Stimulated activated effector memory CD8-positive, alpha-beta T cell treated with anti-CD3 and anti-CD28 coated beads, Interleukin-12 subunit alpha, Interleukin-12 subunit beta, amount 100 ng/mL, for 72 hours (primary cell): ENCODE results near the gene ZNF605.
"Not testable (repeated sequence)": the region's sequence is repeated elsewhere in the genome, so short reads cannot be mapped to it uniquely, and the experiment has no call there.

Source experiments
- ATAC-seq: fragments of 150-1000 bp; cut with Tn5 transposase; 2 replicates; pipeline ENCODE4 v1.10.0; 2021
- DNase-seq, 2 donors: peaks; one replicate each; pipeline ENCODE4 v3.0.0; 2021 to 2022; ENCODE audit warnings: low spot score in 2 of 2
- H3K27ac Mint-ChIP-seq: one replicate; pipeline ENCODE4 v1.8.0; 2022; ENCODE audit warnings: mild to moderate bottlenecking, mixed read lengths
- H3K36me3 Mint-ChIP-seq: one replicate; pipeline ENCODE4 v1.8.0; 2022; ENCODE audit warnings: mild to moderate bottlenecking, mixed read lengths
- H3K4me1 Mint-ChIP-seq: one replicate; pipeline ENCODE4 v1.8.0; 2022; ENCODE audit warnings: mixed read lengths
- H3K4me3 Mint-ChIP-seq: one replicate; pipeline ENCODE4 v1.8.0; 2022; ENCODE audit warnings: mild to moderate bottlenecking, mixed read lengths
- H3K9me3 Mint-ChIP-seq: one replicate; pipeline ENCODE4 v1.8.0; 2022; ENCODE audit warnings: mixed read lengths

The ZNF605 gene

DNA sequence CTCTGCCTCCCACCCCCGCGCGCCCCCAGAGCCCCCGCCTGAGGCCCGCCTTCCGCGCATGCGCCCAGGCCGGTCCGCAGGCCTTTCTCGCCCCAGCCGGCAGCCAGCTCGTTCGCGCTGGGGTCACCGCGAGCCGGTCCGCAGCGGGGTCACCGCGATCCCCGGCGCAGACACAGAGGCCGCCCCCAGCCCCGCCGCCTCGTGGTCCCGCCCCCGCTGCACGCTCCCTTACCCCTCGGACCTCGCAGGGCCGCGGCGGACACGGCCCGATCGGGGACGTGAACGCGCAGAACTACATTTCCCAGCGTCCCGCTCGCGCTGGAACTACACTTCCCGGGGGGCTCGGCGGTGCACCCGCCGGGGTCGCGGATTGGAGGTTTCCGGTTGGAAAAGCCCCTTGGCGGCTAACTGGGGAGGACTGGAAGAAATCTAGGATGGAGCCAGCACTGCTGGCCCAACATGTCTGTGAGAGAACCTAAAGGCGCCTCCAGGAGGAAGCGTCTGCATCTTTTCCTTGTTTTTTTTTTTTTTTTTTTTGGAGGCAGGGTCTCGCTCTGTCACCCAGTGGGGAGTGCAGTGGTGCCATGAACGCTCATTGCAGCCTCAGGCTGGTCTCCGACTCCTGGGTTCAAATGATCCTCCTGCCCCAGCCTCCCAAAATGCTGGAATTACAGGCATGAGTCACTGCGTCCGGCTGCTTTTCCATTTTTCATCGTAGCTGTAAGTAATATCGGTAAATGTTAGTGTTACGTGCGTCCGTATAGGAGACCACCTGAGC is at the start of gene ZNF605:
ZNF605 (minus strand) TSS at position 296 of the 778 bp plus-strand sequence. CDS start 10,671 bp downstream, outside the sequence.
- H3K4me3 Mint-ChIP-seq = peak within 1 kb of the TSS; percentile 96
- ATAC-seq = peak; percentile 92
- peaks cover 36% of the 10 kb centered on the region for H3K4me1 Mint-ChIP-seq
- H3K36me3 Mint-ChIP-seq = peaks cover 25% of the 10 kb centered on the region
- peak within 1 kb of the TSS; percentile 97 for H3K27ac Mint-ChIP-seq
- H3K9me3 Mint-ChIP-seq = peaks cover 4% of the 10 kb centered on the region
- peak; percentile 74 to 93 for DNase-seq

DNA sequence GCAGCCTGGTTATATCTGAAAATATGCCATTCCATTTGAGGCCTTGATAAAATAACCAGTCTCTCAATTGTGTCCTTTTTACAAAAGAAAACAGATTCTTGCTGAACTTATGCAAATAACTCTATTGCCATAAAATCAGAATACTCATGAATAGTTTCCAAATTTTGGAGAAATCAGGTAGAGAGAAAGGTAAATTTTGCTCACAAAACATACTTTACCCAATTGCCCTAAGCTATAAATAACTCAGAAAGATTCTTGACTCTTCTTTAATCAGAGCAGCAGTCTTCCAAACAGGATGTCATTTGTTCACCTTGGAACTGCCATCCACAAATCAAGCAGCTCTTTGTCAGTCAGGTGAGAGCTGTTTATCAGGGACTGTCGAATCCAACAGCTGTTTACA is 42.6 kb upstream of the ZNF605 start:
- peaks cover 30% of the 10 kb centered on the region for H3K36me3 Mint-ChIP-seq
- ATAC-seq = no peak

DNA sequence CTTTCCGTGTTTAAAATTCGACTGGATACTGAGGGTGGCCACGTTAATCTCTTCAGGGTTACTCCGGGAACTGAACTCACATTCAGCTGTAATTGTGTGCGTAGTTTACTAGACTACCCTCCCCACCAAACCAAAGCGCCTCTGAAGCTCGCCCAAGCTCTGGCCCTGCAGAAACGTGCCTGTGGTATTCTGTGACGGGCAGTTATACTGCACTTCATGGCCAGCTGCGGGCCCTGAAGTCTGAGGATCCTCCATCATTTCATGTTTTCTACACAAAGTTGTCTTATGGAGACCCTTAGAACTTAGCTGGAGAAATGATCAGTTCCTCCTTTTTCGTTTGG is 30.7 kb upstream of the ZNF605 start:
- Mint-ChIP-seq H3K4me3 (peak overlapping the region; percentile 75), H3K9me3 (peaks cover 4% of the 10 kb centered on the region), H3K4me1 (peaks cover 27% of the 10 kb centered on the region), H3K27ac (peak overlapping the region; percentile 96), H3K36me3 (peaks cover 54% of the 10 kb centered on the region)
- no peak for DNase-seq
- no peak for ATAC-seq

More for the DNA sequence above, 42.6 kb upstream of the ZNF605 start:
- peaks cover 28% of the 10 kb centered on the region for H3K4me1 Mint-ChIP-seq
- H3K9me3 Mint-ChIP-seq = peaks cover 32% of the 10 kb centered on the region
- no peak overlapping the region for H3K27ac Mint-ChIP-seq
- DNase-seq = no peak
- no peak overlapping the region for H3K4me3 Mint-ChIP-seq

DNA sequence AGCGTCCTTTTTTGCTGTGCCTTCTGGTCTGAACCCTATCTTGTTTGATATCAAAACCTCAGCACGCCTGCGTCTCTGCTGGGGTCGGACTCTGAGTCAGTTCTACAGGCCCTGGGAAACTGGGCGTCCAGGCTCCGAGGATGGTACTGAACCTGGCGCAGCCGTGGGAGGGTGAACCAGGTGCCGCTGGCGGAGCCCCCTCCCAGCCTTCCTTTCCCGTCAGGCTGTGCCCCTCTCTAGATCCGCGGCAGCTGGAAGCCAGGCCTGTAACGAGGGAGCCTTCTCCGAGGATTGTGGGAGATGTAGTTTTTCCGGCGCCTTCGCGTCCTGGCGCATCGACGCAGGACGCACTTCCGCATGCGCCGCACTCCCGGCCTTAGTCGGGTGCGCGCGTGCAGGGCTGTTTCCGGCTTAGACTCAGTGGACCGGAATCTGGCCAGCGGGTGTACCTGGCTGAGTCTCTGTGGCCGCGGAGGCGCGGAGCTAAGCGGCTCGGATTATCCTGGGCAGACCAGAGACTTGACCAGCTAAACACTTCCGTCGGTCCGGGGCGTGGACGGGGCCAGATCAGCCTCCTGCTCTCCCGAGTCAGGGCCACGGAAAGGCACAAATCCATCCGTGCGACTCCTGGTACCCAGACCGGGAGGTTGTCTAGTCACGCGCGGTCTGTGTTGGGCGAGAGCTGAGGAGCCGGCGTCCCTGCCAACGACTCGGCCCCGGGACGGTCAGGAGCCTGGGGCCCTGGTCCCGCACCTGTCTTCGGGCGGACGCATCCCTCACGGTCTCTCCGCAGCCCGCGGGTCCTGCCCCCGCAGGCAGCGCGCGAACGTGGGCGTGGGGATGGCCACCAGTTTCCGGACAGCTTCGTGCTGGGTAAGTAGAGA is 30.1 kb upstream of the ZNF605 start, which contains the start of gene ZNF26:
ZNF26 (plus strand) TSS at position 367 of the 884 bp plus-strand sequence; CDS start at position 841, 474 bp downstream.
- DNase-seq = peak; percentile 68 to 87
- peaks cover 4% of the 10 kb centered on the region for H3K9me3 Mint-ChIP-seq
- H3K4me1 Mint-ChIP-seq = peaks cover 27% of the 10 kb centered on the region
- H3K36me3 Mint-ChIP-seq = peaks cover 52% of the 10 kb centered on the region
- peak within 1 kb of the TSS; percentile 96 for H3K27ac Mint-ChIP-seq
- H3K4me3 Mint-ChIP-seq = peak within 1 kb of the TSS; percentile 75
- peak; percentile 99 for ATAC-seq

DNA sequence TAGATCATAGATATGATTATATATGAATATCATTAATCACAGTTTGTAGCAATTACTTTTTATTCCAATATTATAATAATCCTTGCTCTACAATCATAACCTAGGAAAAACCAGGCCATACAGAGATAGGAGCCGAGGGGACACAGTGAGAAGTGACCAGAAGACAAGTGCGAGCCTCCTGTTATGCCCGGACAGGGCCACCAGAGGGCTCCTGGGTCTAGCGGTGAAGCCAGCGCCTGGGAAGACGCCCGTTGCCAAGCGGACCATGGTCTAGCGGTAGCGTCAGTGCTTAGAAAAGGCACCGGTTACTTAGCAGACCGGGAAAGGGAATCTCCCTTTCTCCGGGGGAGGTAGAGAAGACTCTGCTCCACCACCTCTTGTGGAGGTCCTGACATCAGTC is 20.8 kb upstream of the ZNF605 start:
- H3K4me1 Mint-ChIP-seq, H3K27ac Mint-ChIP-seq, ATAC-seq, H3K4me3 Mint-ChIP-seq, DNase-seq, H3K36me3 Mint-ChIP-seq: not testable (repeated sequence)
- H3K9me3 Mint-ChIP-seq = peaks cover 22% of the 10 kb centered on the region

DNA sequence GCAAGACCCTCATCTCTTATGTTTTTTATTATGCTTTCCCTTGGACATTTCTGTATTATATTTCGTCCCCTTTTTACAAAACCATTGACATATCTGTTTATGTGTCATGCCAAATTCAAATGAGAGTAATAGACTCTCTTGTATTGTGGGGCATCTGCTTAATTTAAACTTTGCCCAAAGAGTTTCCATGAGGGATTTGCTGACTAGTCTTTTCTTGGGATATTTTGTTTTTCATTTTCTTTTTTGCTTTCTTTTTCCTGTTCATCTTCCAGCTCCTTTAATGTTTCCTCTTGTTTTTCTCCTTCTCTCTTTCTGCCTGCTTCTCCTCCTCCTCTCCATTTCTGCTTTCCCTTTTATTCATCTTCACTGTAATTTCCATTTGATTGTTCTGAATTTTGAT is 16.3 kb upstream of the ZNF605 start:
- ATAC-seq (no peak), DNase-seq (no peak)
- Mint-ChIP-seq H3K4me1 (no peaks in the 10 kb centered on the region), H3K4me3 (no peak overlapping the region), H3K9me3 (peaks cover 18% of the 10 kb centered on the region), H3K27ac (no peak overlapping the region), H3K36me3 (no peaks in the 10 kb centered on the region)

DNA sequence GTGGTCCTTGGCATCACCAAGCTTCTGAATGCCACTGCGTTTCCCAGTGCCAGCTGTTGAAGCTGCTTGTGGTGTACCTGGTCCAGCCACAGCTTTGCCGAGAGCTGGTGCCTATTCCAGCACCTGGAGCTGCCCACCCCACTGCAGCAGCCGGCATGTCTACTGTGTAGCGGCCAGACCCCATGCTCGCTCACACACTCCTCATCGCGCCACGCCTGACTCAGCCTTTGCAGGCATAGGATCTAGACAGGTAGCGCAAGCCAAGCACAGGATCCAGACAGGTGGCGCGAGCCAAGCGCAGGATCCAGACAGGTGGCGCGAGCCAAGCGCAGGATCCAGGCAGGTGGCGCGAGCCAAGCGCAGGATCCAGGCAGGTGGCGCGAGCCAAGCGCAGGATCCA is 11.6 kb upstream of the ZNF605 start:
- no peak for DNase-seq
- peaks cover 5% of the 10 kb centered on the region for H3K36me3 Mint-ChIP-seq
- ATAC-seq = no peak
- H3K27ac Mint-ChIP-seq = no peak overlapping the region
- no peak overlapping the region for H3K4me3 Mint-ChIP-seq
- no peaks in the 10 kb centered on the region for H3K4me1 Mint-ChIP-seq
- peaks cover 5% of the 10 kb centered on the region for H3K9me3 Mint-ChIP-seq

DNA sequence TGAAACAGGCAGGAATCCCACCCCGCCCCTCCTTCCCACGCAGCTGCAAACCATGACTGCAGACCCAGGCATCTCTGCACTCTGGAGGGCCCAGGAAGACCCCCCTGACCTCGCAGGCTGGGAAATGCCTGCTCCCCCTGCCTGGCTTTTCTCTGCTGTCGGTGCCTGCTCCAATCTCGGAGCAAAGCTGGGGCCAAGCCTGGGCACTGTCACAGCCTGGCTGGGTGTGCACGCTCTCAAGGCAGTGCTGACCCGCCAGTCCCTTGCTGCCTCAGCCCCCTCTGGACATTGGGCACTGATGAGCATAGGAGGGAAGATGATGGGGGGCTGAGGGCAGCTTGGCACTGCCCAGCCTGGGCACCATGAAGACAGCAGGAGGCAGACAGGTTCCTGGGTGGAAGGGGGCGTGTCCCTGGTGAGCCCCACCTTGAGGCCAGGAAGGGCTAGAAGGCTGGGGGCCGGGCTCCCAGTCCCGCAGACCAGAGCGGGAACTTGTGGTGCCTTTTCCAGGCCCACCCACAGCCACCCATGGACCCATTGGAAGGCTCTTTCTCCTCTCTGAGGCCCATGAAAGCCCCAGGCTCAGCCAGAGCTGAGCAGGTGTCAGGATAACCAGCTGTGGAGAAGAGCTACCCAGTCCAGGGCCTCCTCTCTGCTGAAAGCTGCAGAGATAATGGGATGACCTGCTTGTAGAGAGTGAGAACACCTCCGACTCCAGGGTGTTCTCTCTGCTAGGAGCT is 10.7 kb upstream of the ZNF605 start:
- ATAC-seq (no peak), DNase-seq (no peak)
- no peak overlapping the region for H3K27ac Mint-ChIP-seq
- H3K4me1 Mint-ChIP-seq = no peaks in the 10 kb centered on the region
- H3K36me3 Mint-ChIP-seq = peaks cover 9% of the 10 kb centered on the region
- no peak overlapping the region for H3K4me3 Mint-ChIP-seq
- peaks cover 2% of the 10 kb centered on the region for H3K9me3 Mint-ChIP-seq

DNA sequence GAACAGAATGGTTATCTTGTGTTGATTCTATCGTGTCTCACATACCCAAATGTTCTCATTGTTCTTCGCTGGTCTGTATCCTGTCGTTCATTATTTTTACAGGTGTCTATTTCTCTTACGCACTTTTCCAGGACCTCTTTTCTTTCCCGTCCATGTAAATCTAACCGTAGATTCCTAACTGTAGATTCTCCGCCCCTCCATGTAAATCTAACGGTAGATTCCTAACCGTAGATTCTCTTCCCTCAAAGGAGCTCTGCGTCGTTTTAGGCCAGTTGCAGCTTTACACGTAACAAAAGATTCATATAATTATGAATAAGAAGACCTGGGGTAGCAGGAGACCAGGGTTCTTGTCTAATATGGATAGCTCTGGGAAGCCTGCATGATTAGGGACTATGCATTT is 9.7 kb upstream of the ZNF605 start:
- Mint-ChIP-seq H3K4me1 (no peaks in the 10 kb centered on the region), H3K9me3 (peaks cover 2% of the 10 kb centered on the region), H3K36me3 (peaks cover 9% of the 10 kb centered on the region), H3K4me3 (no peak overlapping the region), H3K27ac (no peak overlapping the region)
- ATAC-seq = no peak
- no peak for DNase-seq

DNA sequence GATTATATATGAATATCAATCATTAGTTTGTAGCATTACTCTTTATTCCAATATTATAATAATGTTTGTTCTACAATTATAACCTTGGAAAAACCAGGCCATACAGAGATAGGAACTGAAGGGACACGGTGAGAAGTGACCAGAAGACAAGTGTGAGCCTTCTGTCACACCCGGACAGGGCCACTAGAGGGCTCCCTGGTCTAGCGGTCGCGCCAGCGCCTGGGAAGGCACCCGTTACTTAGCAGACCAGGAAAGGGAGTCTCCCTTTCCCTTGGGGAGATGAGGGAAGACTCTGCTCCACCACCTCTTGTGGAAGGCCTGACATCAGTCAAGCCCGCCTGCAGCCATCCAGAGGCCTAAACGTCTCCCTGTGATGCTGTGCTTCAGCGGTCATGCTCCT is 7.8 kb upstream of the ZNF605 start:
- not testable (repeated sequence) for H3K4me3 Mint-ChIP-seq, H3K9me3 Mint-ChIP-seq, ATAC-seq, H3K27ac Mint-ChIP-seq, H3K4me1 Mint-ChIP-seq, DNase-seq, H3K36me3 Mint-ChIP-seq

DNA sequence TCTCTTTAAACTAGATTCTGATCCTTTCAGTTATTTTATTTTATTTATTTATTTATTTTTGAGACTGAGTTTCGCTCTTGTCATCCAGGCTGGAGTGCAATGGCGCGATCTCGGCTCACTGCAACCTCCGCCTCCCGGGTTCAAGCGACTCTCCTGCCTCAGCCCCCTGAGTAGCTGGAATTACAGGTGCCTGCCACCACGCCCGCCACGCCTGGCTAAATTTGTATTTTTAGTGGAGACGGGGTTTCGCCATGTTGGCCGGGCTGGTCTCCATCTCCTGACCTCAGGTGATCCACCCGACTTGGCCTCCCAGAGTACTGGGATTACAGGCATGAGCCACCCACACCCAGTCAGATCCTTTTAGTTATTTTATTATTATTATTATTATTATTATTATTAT is 5.7 kb upstream of the ZNF605 start:
- not testable (repeated sequence) for H3K4me1 Mint-ChIP-seq, H3K4me3 Mint-ChIP-seq, H3K27ac Mint-ChIP-seq, ATAC-seq, DNase-seq, H3K9me3 Mint-ChIP-seq
- H3K36me3 Mint-ChIP-seq = peaks cover 10% of the 10 kb centered on the region

DNA sequence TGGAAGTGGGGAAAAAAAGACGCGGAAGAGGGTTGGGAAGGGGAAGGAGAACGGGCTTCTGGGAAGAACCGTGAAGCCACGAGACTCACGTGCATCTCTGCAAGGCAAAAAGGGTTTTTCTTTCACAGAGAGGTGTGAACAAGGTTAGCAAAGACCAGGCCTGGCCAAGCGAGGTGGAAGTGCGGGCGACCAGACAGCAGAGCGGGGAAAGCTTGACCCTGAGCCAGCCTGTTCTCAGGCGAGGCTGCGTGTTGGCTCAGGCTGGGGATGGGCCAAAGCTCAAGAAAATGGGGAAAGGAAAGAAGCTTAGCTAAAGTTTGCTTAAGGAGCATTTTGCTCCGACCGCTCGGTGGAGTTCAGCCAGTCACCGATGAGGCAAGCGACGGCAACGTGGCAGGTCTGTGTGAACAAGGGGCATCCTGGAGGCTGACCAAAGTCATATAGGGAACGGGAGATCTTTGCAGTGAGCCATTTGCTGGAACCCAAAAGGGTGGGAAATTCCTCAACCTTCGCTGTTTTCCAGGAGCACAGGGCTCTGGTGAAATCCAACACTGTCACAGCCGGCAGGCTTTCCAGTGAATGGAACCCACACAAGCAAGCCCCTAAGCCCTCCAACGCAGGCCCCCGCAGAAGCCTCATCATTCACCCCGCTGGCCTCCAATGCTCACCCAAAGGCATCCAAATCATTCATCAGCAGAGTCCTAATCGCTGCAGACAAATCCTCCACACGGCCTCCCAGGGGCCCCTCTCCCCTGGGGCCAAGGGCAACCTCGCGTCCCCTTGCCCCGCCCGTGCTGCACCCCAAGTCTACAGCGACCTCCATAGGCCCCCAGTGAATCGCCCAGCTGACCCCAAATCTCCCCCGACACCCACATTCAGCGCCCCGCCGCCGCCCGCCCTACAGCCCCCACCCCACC is 754 bp downstream of the ZNF605 start:
- DNase-seq (peak in 1 of 2 donors; percentile 6), ATAC-seq (peak; percentile 69)
- Mint-ChIP-seq H3K36me3 (peaks cover 25% of the 10 kb centered on the region), H3K4me3 (peak overlapping the region; percentile 96), H3K4me1 (peaks cover 36% of the 10 kb centered on the region), H3K27ac (peak overlapping the region; percentile 97), H3K9me3 (peaks cover 4% of the 10 kb centered on the region)

DNA sequence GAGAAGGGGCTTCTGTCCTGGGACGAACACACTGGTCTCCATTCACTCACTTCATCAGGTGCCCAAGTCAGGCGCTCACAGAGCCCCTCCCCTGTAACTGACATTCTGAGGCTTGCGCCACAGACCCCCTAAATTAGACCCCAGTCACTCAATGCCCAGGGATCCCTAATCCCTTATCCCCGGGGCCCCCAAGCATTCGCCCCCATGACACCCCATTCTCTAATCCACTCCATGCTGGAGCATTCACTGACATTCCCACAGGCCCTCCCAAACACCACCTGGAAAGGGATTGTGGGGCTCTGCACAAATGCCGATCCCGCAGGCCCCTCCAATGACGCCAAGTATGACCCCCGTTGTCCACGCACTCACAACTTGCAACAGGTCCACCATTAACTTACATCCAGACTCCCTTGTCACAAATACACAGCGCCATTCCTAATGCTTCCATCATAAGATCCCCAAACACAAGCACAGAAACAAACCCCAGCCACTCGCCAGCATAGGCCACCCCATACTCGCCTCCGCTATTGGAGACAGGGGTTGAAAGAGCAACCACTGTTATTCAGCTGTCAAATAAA is 1.5 kb downstream of the ZNF605 start:
- Mint-ChIP-seq H3K4me3 (peak overlapping the region; percentile 96), H3K9me3 (peaks cover 5% of the 10 kb centered on the region), H3K27ac (peak overlapping the region; percentile 97), H3K4me1 (peaks cover 37% of the 10 kb centered on the region), H3K36me3 (peaks cover 28% of the 10 kb centered on the region)
- ATAC-seq (no peak), DNase-seq (no peak)

DNA sequence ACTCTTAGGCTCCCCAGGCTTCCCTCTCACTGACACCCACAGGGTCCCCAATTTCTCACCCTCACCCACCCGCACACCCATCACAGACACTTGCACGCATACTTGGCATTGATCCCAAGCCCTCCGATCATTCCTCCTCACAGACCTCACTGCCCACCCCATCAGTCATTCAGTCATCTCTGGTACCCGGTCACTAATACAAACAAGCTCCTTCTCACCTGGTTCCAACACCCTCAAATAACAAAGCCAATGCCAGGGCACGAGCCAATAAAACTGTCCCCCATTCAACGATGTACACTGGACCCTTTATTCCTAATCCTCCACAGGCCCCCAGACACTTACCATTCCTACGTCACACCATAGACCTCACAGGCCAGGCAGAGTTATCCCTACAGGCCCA is 2.3 kb downstream of the ZNF605 start:
- Mint-ChIP-seq H3K36me3 (peaks cover 31% of the 10 kb centered on the region), H3K9me3 (peaks cover 9% of the 10 kb centered on the region), H3K4me3 (no peak overlapping the region), H3K27ac (no peak overlapping the region), H3K4me1 (peaks cover 41% of the 10 kb centered on the region)
- no peak for DNase-seq
- no peak for ATAC-seq
